22Rv1 (cell line): ENCODE results near the gene RPP25.

ENCODE experiments used
- CTCF ChIP-seq: fragments of 450-650 bp; IDR thresholded peaks from 2 replicates; pipeline ENCODE4 v1.5.1; 2017; ENCODE audit warnings: mild to moderate bottlenecking
- ZFX ChIP-seq: fragments of 450-650 bp; IDR thresholded peaks from 2 replicates; pipeline ENCODE4 v1.6.1; 2017; ENCODE audit warnings: antibody characterized with exemption, borderline replicate concordance

- TF ChIP-seq CTCF: no peak
- TF ChIP-seq ZFX: no peak
These were observed 3.0 kb upstream of the RPP25 start for GRCh38 chr15:74959586-74959939.
